Measurements from ENCODE around the gene ZNG1F.
"Not testable (repeated sequence)": the region's sequence is repeated elsewhere in the genome, so short reads cannot be mapped to it uniquely, and the experiment has no call there.

Gene ZNG1F

DNA sequence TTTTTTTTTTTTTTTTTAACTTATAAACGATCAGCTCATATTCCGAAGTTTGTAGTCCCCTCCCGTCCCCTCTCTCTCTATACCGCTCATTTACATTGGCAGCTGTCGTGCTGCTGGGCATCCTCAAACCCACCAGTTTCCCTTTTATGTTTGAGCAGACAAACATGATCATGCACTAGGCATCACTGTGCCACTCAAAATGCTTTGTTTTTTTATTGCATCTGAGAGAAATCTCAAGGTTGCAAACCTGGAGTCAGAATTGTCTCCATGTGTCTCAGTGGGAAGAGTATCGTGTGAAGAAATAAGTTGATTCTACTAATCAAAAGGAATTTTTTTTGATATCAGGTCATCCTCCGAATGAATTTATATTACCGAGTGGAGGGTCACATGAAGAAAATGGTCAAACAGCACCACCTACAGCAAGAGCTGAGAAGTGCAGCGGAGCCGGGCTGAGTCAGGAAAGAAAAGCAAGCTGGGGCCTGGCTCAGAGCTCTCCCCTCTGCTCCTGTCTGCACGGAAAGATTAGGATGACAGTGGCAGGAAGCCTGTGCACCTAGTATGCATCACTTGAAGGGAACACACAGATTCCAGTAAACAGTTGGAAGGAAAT is 100.6 kb downstream of the ZNG1F start:
- FAIRE-seq = not testable (repeated sequence)

DNA sequence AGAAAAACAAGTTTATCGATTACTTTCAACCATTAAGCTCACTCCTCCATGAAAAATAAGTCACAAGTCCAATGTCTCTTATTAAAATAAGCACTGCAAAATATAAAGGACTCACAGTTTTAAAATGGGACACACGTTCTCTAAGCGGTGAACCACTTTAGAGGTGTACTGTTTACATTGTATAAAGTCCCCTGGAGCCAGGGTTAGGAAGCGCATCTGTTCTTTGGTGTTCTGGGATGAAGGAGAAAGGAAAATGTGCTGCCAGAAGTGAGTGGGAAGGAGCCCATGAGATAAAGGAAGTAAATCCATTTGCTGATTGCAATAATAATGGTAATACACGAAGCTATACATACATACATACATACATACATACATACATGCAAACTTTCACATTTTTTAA is 101.2 kb downstream of the ZNG1F start:
- not testable (repeated sequence) for DNase-seq (ENCODE audit: insufficient read length); FAIRE-seq

More for the DNA sequence above, 100.6 kb downstream of the ZNG1F start:
- DNase-seq (ENCODE audit: insufficient read length) = not testable (repeated sequence)

GRCh38 chr9:41087157-41087780 is 101.8 kb downstream of the ZNG1F start:
- DNase-seq (ENCODE audit: insufficient read length) = not testable (repeated sequence)

GRCh38 chr9:41086685-41087084 is 102.4 kb downstream of the ZNG1F start:
- FAIRE-seq; DNase-seq (ENCODE audit: insufficient read length): not testable (repeated sequence)

More at GRCh38 chr9:41087157-41087780, 101.8 kb downstream of the ZNG1F start:
- not testable (repeated sequence) for FAIRE-seq

DNA sequence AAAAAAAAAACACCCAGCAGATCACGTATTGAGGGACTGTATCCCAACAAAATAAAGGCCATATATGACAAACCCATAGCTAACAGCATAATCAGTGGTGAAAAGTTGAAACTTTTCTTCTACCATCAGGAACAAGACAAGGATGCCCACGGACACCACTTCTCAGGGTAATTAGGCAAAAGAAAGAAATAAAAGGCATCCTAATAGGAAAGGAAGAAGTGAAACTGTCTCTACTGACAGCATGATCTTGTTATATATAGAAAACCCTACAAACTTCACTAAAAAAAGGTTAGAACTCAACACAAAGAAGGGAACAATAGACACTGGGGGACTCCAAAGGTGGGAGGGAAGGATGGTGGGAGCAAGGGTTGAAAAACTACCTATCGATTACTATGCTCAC is 102.9 kb downstream of the ZNG1F start:
- DNase-seq (ENCODE audit: insufficient read length); FAIRE-seq: not testable (repeated sequence)

DNA sequence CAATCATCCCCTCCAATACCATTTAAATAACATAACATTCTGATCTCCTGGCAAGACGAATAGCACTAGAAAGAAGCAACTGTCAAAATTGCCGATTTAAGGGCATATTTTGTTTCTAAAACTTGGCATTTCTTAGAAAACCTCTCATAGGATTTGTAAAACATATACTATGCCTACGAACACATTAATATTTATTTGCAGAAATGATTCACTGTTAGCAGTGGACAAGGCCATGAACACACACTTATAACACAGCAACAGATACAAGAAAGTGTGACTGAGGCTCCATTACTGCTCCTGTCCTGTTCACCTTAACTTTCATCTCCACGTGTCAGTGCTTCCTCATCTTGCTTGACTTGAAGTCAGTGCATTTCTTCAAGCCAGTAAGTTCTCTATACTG is 106.8 kb downstream of the ZNG1F start:
- not testable (repeated sequence) for FAIRE-seq; DNase-seq (ENCODE audit: insufficient read length)

Data from GM12892 (cell line).